Endodermal cell (in vitro differentiated cells): ENCODE measurements around the gene OR8G1. TPM values are rescaled to one million over a fixed set of nuclear protein-coding genes. Genes with fewer than 3 reads are reported as not detected.

Experiments
- DNase-seq: peaks from one replicate; pipeline ENCODE4 v3.0.0-alpha.2; 2017
- H3K27ac ChIP-seq: 2 replicates; pipeline ENCODE4 v1.5.1; 2013; ENCODE audit warnings: mild to moderate bottlenecking, low read depth, low read length, moderate library complexity
- H3K27me3 ChIP-seq: 2 replicates; pipeline ENCODE4 v1.6.1; 2013; ENCODE audit warnings: mild to moderate bottlenecking, low read length, moderate library complexity; ENCODE audit not compliant: insufficient read depth, control insufficient read depth, poor library complexity, severe bottlenecking
- H3K36me3 ChIP-seq: 2 replicates; pipeline ENCODE4 v1.7.0; 2013; ENCODE audit warnings: mild to moderate bottlenecking, low read length, moderate library complexity; ENCODE audit not compliant: control insufficient read depth, insufficient read depth
- H3K4me1 ChIP-seq: one replicate; pipeline ENCODE4 v1.7.0; 2013; ENCODE audit warnings: low read length; ENCODE audit not compliant: control insufficient read depth, insufficient read depth
- H3K4me3 ChIP-seq: 2 replicates; pipeline ENCODE4 v1.5.1; 2013; ENCODE audit warnings: mild to moderate bottlenecking, low read length, moderate library complexity
- H3K9ac ChIP-seq: 2 replicates; pipeline ENCODE4 v1.6.1; 2013; ENCODE audit warnings: mild to moderate bottlenecking, low read length, moderate library complexity; ENCODE audit not compliant: poor library complexity, severe bottlenecking; ENCODE audit errors: extremely low read depth
- H3K9me3 ChIP-seq: 2 replicates; pipeline ENCODE4 v1.6.1; 2013; ENCODE audit warnings: mild to moderate bottlenecking, low read length, moderate library complexity; ENCODE audit not compliant: control insufficient read depth
- H3K27ac Mint-ChIP-seq: 2 replicates; pipeline ENCODE4 v1.8.0; 2020; ENCODE audit warnings: mixed read lengths
- H3K27me3 Mint-ChIP-seq: 2 replicates; pipeline ENCODE4 v1.8.0; 2021; ENCODE audit warnings: mild to moderate bottlenecking, mixed read lengths; ENCODE audit not compliant: insufficient read depth
- H3K36me3 Mint-ChIP-seq: 2 replicates; pipeline ENCODE4 v1.8.0; 2020; ENCODE audit warnings: low read depth, mixed read lengths
- H3K4me1 Mint-ChIP-seq: 2 replicates; pipeline ENCODE4 v1.8.0; 2020; ENCODE audit warnings: mixed read lengths
- H3K4me3 Mint-ChIP-seq: 2 replicates; pipeline ENCODE4 v1.8.0; 2020; ENCODE audit warnings: mild to moderate bottlenecking, moderate library complexity, mixed read lengths
- H3K9me3 Mint-ChIP-seq: 2 replicates; pipeline ENCODE4 v1.8.0; 2020; ENCODE audit warnings: mild to moderate bottlenecking, mixed read lengths
- WGBS, 2 experiments: methylation state at CpG; one replicate each; pipeline versions ENCODE4 v1.1.5 to v1.1.7; 2013; ENCODE audit warnings: missing lambda C conversion rate in 2 of 2, mixed read lengths in 1 of 2; ENCODE audit not compliant: insufficient coverage in 1 of 2, insufficient read length in 1 of 2; 5-methylcytosine and 5-hydroxymethylcytosine counted together
- total RNA-seq, 2 donors: library from RNA; stranded (reverse); fragmentation: NEBNext Ultra II Directional in 1 of 2; extraction: Animal tissue kit (Norgen Biotek cat#: 25700) in 1 of 2; gene quantifications; 2 replicates in 1 of 2; 3 replicates in 1 of 2; pipeline ENCODE4 v1.2.1, GENCODE V29; 2021
- TF ChIP-seq, protein P1 (sequence below): fragments of 200-600 bp; sonication (generic); conservative IDR thresholded peaks from 2 replicates; pipeline ENCODE4 v1.5.0; 2021; ENCODE audit warnings: antibody characterized with exemption, mild to moderate bottlenecking

The OR8G1 gene
- total RNA-seq, 2 donors from 2014 or later = 0.11 TPM; not detected in 1

- peaks cover 29% of the 10 kb centered on the region for H3K9me3 Mint-ChIP-seq
- Histone ChIP-seq H3K4me3 (no peak overlapping the region), H3K36me3 (no peaks in the 10 kb centered on the region), H3K4me1 (no peaks in the 10 kb centered on the region), H3K27me3 (no peaks in the 10 kb centered on the region), H3K27ac (no peak overlapping the region), H3K9ac (no peak overlapping the region), H3K9me3 (peaks cover 7% of the 10 kb centered on the region)
- H3K36me3 Mint-ChIP-seq = no peaks in the 10 kb centered on the region
- TF ChIP-seq, protein P1, sequence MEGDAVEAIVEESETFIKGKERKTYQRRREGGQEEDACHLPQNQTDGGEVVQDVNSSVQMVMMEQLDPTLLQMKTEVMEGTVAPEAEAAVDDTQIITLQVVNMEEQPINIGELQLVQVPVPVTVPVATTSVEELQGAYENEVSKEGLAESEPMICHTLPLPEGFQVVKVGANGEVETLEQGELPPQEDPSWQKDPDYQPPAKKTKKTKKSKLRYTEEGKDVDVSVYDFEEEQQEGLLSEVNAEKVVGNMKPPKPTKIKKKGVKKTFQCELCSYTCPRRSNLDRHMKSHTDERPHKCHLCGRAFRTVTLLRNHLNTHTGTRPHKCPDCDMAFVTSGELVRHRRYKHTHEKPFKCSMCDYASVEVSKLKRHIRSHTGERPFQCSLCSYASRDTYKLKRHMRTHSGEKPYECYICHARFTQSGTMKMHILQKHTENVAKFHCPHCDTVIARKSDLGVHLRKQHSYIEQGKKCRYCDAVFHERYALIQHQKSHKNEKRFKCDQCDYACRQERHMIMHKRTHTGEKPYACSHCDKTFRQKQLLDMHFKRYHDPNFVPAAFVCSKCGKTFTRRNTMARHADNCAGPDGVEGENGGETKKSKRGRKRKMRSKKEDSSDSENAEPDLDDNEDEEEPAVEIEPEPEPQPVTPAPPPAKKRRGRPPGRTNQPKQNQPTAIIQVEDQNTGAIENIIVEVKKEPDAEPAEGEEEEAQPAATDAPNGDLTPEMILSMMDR = no peak
- H3K4me1 Mint-ChIP-seq = peaks cover 16% of the 10 kb centered on the region
- no peak overlapping the region for H3K27ac Mint-ChIP-seq
- no peak overlapping the region for H3K4me3 Mint-ChIP-seq
- no peaks in the 10 kb centered on the region for H3K27me3 Mint-ChIP-seq
- DNase-seq = no peak
- 60% methylated on average over 2 of the region's 2 CpGs; no CpG with 5 or more reads in 1 of the 2 experiments for WGBS, 2 experiments
These were observed 37.4 kb downstream of the OR8G1 start for GRCh38 chr11:124278261-124278660.

DNA sequence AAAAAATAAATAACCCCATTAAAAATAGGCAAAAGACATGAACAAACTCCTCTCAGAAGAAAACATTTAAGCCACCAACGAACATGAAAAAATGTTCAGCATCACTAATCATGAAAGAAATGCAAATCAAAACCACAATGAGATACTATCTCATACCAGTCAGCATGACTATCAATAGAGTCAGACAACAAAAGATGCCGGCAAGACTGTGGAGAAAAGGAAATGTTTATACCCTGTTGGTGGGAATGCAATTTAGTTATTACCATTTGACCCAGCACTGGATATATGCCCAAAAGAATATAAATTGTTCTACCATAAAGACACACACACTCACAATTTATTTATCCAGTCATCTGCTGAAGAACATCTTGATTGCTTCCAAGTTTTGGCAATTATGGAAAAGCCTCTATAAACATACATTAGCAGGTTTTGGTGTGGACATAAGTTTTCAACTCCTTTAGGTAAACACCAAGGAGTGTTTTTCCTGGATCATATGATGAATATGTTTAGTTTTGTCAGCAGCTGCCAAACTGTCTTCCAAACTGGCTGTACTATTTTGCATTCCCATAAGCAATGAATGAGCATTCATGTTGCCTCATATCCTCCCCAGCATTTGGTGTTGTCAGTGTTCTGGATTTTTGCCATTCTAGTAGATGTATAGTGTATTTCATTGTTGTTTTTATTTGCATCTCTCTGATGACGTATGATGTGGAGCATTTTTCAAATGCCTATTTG, 44.9 kb downstream of the OR8G1 start:
- Mint-ChIP-seq H3K27ac (no peak overlapping the region), H3K27me3 (no peaks in the 10 kb centered on the region), H3K4me3 (no peak overlapping the region), H3K36me3 (no peaks in the 10 kb centered on the region), H3K9me3 (peaks cover 47% of the 10 kb centered on the region), H3K4me1 (no peaks in the 10 kb centered on the region)
- Histone ChIP-seq H3K27me3 (no peaks in the 10 kb centered on the region), H3K9ac (no peak overlapping the region), H3K36me3 (no peaks in the 10 kb centered on the region), H3K9me3 (peaks cover 7% of the 10 kb centered on the region), H3K27ac (no peak overlapping the region), H3K4me3 (no peak overlapping the region), H3K4me1 (no peaks in the 10 kb centered on the region)
- TF ChIP-seq, protein P1 = no peak
- WGBS, 2 experiments = 63 to 81% methylated on average over 1 to 2 of the region's 3 CpGs
- DNase-seq = no peak

DNA sequence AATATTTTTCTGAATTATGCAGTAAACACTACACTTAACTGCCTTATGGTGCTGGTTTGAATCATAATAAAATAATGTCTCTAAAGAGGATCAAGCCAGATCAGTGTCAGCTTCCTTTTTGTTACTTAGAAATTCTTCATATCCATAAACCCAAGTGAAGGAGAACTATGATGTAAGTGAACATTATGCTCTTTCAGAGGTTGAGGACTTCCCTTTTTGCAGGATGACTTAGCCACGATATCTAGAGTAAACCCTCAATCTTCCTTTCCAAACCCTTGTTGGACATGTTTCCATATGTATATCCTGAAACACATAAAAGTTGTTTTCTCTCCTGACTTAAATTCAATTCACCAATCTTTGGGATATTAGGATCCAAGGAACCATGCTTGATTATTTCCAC, 53.8 kb downstream of the OR8G1 start:
- Mint-ChIP-seq H3K9me3 (peaks cover 7% of the 10 kb centered on the region), H3K36me3 (no peaks in the 10 kb centered on the region), H3K4me1 (no peaks in the 10 kb centered on the region), H3K27ac (no peak overlapping the region), H3K4me3 (no peak overlapping the region), H3K27me3 (peaks cover 2% of the 10 kb centered on the region)
- H3K27me3 ChIP-seq = no peaks in the 10 kb centered on the region
- TF ChIP-seq, protein P1 = no peak
- no peak overlapping the region for H3K27ac ChIP-seq
- H3K4me3 ChIP-seq = no peak overlapping the region
- no peak overlapping the region for H3K9ac ChIP-seq
- H3K4me1 ChIP-seq = no peaks in the 10 kb centered on the region
- no peaks in the 10 kb centered on the region for H3K36me3 ChIP-seq
- 86 to 90% methylated on average over 1 of the region's 1 CpG for WGBS, 2 experiments
- H3K9me3 ChIP-seq = no peaks in the 10 kb centered on the region
- DNase-seq = no peak
